H9 (cell line): Measurements from ENCODE around the gene GPR183. TPM values are rescaled to one million over a fixed set of nuclear protein-coding genes. Genes with fewer than 3 reads are reported as not detected.

Experiments used
- DNase-seq: peaks from one replicate; pipeline ENCODE4 v3.0.0-alpha.2; 2017
- H2AFZ ChIP-seq: one replicate; pipeline ENCODE4 v1.6.1; 2013; ENCODE audit warnings: mild to moderate bottlenecking, low read length, control low read depth, moderate library complexity
- H2AK5ac ChIP-seq: 2 replicates; pipeline ENCODE4 v1.6.1; 2013; ENCODE audit warnings: low read length, control low read depth, mixed read lengths; ENCODE audit not compliant: insufficient read length
- H2BK120ac ChIP-seq: one replicate; pipeline ENCODE4 v1.6.1; 2013; ENCODE audit warnings: low read depth, mild to moderate bottlenecking, low read length, control low read depth, inconsistent platforms; ENCODE audit not compliant: poor library complexity, severe bottlenecking
- H2BK12ac ChIP-seq: 2 replicates; pipeline ENCODE4 v1.6.1; 2013; ENCODE audit warnings: low read length, control low read depth, mixed read lengths, low read depth; ENCODE audit not compliant: insufficient read length
- H2BK15ac ChIP-seq: 2 replicates; pipeline ENCODE4 v1.6.1; 2013; ENCODE audit warnings: low read depth, low read length, control low read depth
- H2BK20ac ChIP-seq: one replicate; pipeline ENCODE4 v1.6.1; 2013; ENCODE audit warnings: low read depth, mild to moderate bottlenecking, low read length, control low read depth, inconsistent platforms; ENCODE audit not compliant: poor library complexity, severe bottlenecking
- H2BK5ac ChIP-seq: 2 replicates; pipeline ENCODE4 v1.6.1; 2013; ENCODE audit warnings: low read length, control low read depth, mixed read lengths; ENCODE audit not compliant: insufficient read length
- H3K14ac ChIP-seq: 2 replicates; pipeline ENCODE4 v1.6.1; 2013; ENCODE audit warnings: low read length, control low read depth; ENCODE audit not compliant: insufficient read depth
- H3K18ac ChIP-seq: 2 replicates; pipeline ENCODE4 v1.6.1; 2013; ENCODE audit warnings: low read depth, mild to moderate bottlenecking, mixed read lengths, low read length, control low read depth; ENCODE audit not compliant: insufficient read length
- H3K23ac ChIP-seq: 2 replicates; pipeline ENCODE4 v1.6.1; 2013; ENCODE audit warnings: low read length, control low read depth, mixed read lengths, low read depth; ENCODE audit not compliant: insufficient read length
- H3K23me2 ChIP-seq: 2 replicates; pipeline ENCODE4 v1.6.1; 2013; ENCODE audit warnings: low read depth, mild to moderate bottlenecking, mixed read lengths, low read length, control low read depth; ENCODE audit not compliant: insufficient read length, poor library complexity, severe bottlenecking
- H3K27ac ChIP-seq: 2 replicates; pipeline ENCODE4 v1.5.1; 2013; ENCODE audit warnings: low read length, control low read depth, mixed read lengths, low read depth; ENCODE audit not compliant: insufficient read length
- H3K27me3 ChIP-seq: 2 replicates; pipeline ENCODE4 v1.6.1; 2013; ENCODE audit warnings: low read length, control low read depth, inconsistent platforms; ENCODE audit not compliant: insufficient read depth
- H3K4ac ChIP-seq: 2 replicates; pipeline ENCODE4 v1.6.1; 2013; ENCODE audit warnings: low read depth, mild to moderate bottlenecking, control low read depth, inconsistent platforms, low read length, moderate library complexity
- H3K4me1 ChIP-seq: 2 replicates; pipeline ENCODE4 v1.6.1; 2013; ENCODE audit warnings: low read length, control low read depth, inconsistent platforms; ENCODE audit not compliant: insufficient read depth
- H3K4me2 ChIP-seq: 2 replicates; pipeline ENCODE4 v1.6.1; 2013; ENCODE audit warnings: low read length, control low read depth, mixed read lengths; ENCODE audit not compliant: insufficient read length, insufficient read depth
- H3K56ac ChIP-seq: 2 replicates; pipeline ENCODE4 v1.6.1; 2013; ENCODE audit warnings: low read depth, mild to moderate bottlenecking, mixed read lengths, low read length, control low read depth; ENCODE audit not compliant: insufficient read length
- H3K79me1 ChIP-seq: 2 replicates; pipeline ENCODE4 v1.6.1; 2013; ENCODE audit warnings: low read depth, mild to moderate bottlenecking, moderate library complexity, low read length, control low read depth, inconsistent platforms; ENCODE audit not compliant: insufficient read depth, poor library complexity, severe bottlenecking
- H3K79me2 ChIP-seq: 2 replicates; pipeline ENCODE4 v1.6.1; 2013; ENCODE audit warnings: low read length, control low read depth, inconsistent platforms; ENCODE audit not compliant: insufficient read depth
- H3K9ac ChIP-seq: 2 replicates; pipeline ENCODE4 v1.6.1; 2013; ENCODE audit warnings: low read length, control low read depth, mixed read lengths; ENCODE audit not compliant: insufficient read length; ENCODE audit errors: extremely low read depth
- H3K9me3 ChIP-seq: one replicate; pipeline ENCODE4 v1.6.1; 2013; ENCODE audit warnings: low read depth, low read length, inconsistent platforms; ENCODE audit not compliant: control insufficient read depth
- H3T11ph ChIP-seq: one replicate; pipeline ENCODE4 v1.6.1; 2013; ENCODE audit warnings: mild to moderate bottlenecking, low read length, control low read depth, inconsistent platforms
- H4K20me1 ChIP-seq: one replicate; pipeline ENCODE4 v1.6.1; 2013; ENCODE audit not compliant: control insufficient read depth, insufficient read length, insufficient read depth
- H4K5ac ChIP-seq: 2 replicates; pipeline ENCODE4 v1.6.1; 2013; ENCODE audit warnings: low read depth, mild to moderate bottlenecking, mixed read lengths, low read length, control low read depth; ENCODE audit not compliant: insufficient read length
- H4K8ac ChIP-seq: replicated peaks from 2 replicates; pipeline ENCODE4 v1.6.1; 2013; ENCODE audit warnings: low read length, control low read depth, mixed read lengths, low read depth; ENCODE audit not compliant: insufficient read length
- H4K91ac ChIP-seq: 2 replicates; pipeline ENCODE4 v1.6.1; 2013; ENCODE audit warnings: low read depth, mild to moderate bottlenecking, moderate library complexity, mixed read lengths, low read length, control low read depth; ENCODE audit not compliant: insufficient read length
- H3K27ac Mint-ChIP-seq, 3 experiments: 2 replicates in 2 of 3; 3 replicates in 1 of 3; pipeline ENCODE4 v1.8.0; 2020 to 2021; ENCODE audit warnings: mixed read lengths in 3 of 3, mild to moderate bottlenecking in 1 of 3, moderate library complexity in 1 of 3
- H3K27me3 Mint-ChIP-seq: 2 replicates; pipeline ENCODE4 v1.8.0; 2021; ENCODE audit warnings: low read depth, mild to moderate bottlenecking, moderate library complexity, mixed read lengths
- H3K36me3 Mint-ChIP-seq, 3 experiments: 2 replicates in 2 of 3; 3 replicates in 1 of 3; pipeline ENCODE4 v1.8.0; 2020 to 2021; ENCODE audit warnings: low read depth in 3 of 3, mixed read lengths in 3 of 3; ENCODE audit not compliant: insufficient read depth in 1 of 3
- H3K4me1 Mint-ChIP-seq, 2 experiments: 2 replicates each; pipeline ENCODE4 v1.8.0; 2020; ENCODE audit warnings: mixed read lengths in 2 of 2
- H3K4me3 Mint-ChIP-seq, 2 experiments: 2 replicates in 1 of 2; 3 replicates in 1 of 2; pipeline ENCODE4 v1.8.0; 2020 to 2021; ENCODE audit warnings: mild to moderate bottlenecking in 2 of 2, mixed read lengths in 2 of 2, moderate library complexity in 1 of 2
- H3K9me3 Mint-ChIP-seq, 2 experiments: 2 replicates in 1 of 2; 3 replicates in 1 of 2; pipeline ENCODE4 v1.8.0; 2020; ENCODE audit warnings: mild to moderate bottlenecking in 2 of 2, mixed read lengths in 2 of 2, moderate library complexity in 1 of 2
- CTCF ChIP-seq: fragments of 200-600 bp; sonication (generic); conservative IDR thresholded peaks from 3 replicates; pipeline ENCODE4 v1.8.0; 2021; ENCODE audit warnings: antibody characterized with exemption, mild to moderate bottlenecking
- WGBS: extraction: QIAGEN DNeasy Blood & Tissue Kit; methylation state at CpG from one replicate; pipeline ENCODE4 v1.1.7; 2013; ENCODE audit warnings: missing lambda C conversion rate, low lambda C conversion rate, mixed read lengths; ENCODE audit not compliant: insufficient read length; ENCODE audit errors: extremely low coverage; 5-methylcytosine and 5-hydroxymethylcytosine counted together
- total RNA-seq: library from RNA; stranded (reverse); gene quantifications from 2 replicates; pipeline ENCODE4 v1.2.1, GENCODE V29; 2021

GPR183 gene
- total RNA-seq, 1 experiment from 2014 or later = not detected

DNA sequence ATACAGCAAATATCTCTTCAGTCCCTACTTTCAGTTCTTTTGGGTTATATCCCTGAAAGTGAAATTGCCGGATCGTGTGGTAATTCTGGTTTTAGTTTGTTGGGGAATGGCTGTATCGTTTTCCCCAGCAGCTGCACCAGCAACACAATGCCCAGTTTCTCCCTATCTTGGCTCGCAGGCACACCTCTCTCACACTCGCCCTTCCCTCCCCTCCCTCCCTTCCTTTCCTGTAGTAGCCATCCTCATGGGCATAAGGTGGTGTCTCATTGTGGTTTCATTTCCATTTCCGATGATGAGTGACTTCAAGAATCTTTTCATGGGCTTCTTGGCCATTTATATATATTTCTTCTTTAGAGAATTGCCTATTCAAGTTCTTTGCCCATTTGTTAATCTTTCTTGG is 40.4 kb downstream of the GPR183 start:
- Mint-ChIP-seq H3K4me3 (no peak overlapping the region), H3K36me3 (peaks cover 0 to 5% (median 0%) of the 10 kb centered on the region in 3 experiments; a peak in 2 of 7 replicates), H3K27me3 (no peaks in the 10 kb centered on the region; the same call in 1 of the 2 replicates), H3K4me1 (peaks cover 3% of the 10 kb centered on the region in 2 experiments; a peak in 2 of 4 replicates), H3K9me3 (no peaks in the 10 kb centered on the region), H3K27ac (no peak overlapping the region)
- Histone ChIP-seq H3K27ac (no peak overlapping the region), H3T11ph (no peak overlapping the region), H4K5ac (no peak overlapping the region), H4K91ac (no peak overlapping the region), H3K27me3 (no peaks in the 10 kb centered on the region), H2BK12ac (no peak overlapping the region), H4K20me1 (no peaks in the 10 kb centered on the region), H3K4ac (no peak overlapping the region), H3K79me2 (no peaks in the 10 kb centered on the region), H3K9me3 (no peaks in the 10 kb centered on the region), H3K56ac (no peak overlapping the region), H4K8ac (no peak overlapping the region), H3K79me1 (no peaks in the 10 kb centered on the region), H2AFZ (no peak overlapping the region), H3K23ac (no peak overlapping the region), H3K4me1 (no peaks in the 10 kb centered on the region), H2BK20ac (no peak overlapping the region), H2AK5ac (no peak overlapping the region), H2BK15ac (no peak overlapping the region), H3K4me2 (no peak overlapping the region), H3K18ac (no peak overlapping the region), H3K23me2 (no peaks in the 10 kb centered on the region), H2BK120ac (no peak overlapping the region), H2BK5ac (no peak overlapping the region), H3K9ac (no peak overlapping the region), H3K14ac (no peak overlapping the region)
- no CpG with 5 or more reads among the region's 6 CpGs for WGBS
- no peak for TF ChIP-seq CTCF
- DNase-seq = no peak
